Measurements from ENCODE around the gene MZT2B. TPM values are rescaled to one million over a fixed set of nuclear protein-coding genes. Genes with fewer than 3 reads are reported as not detected.

MZT2B gene
- total and polyA plus RNA-seq, 2 of the 13 experiments (the other 11 are each of a cell fraction or from before 2014, with no cell fraction given): 253 to 410 TPM

DNA sequence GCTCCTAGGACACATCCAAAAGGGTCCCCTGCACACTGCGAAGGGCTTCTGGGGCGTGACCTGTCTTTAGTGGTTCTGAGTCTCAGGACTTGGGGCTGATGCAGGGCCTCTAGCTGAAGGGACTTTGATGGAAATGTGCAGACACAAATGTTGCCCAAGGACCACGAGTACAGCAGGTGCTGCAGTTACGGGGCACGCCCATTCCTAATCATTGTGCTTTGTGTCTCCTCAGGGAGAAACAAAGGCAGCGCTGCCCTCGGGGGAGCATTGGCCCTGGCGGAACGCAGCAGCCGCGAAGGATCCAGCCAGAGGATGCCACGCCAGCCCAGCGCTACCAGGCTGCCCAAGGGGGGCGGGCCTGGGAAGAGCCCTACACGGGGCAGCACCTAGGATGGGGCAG is 8.2 kb downstream of the MZT2B start (continued):
- TF ChIP-seq, protein P1, sequence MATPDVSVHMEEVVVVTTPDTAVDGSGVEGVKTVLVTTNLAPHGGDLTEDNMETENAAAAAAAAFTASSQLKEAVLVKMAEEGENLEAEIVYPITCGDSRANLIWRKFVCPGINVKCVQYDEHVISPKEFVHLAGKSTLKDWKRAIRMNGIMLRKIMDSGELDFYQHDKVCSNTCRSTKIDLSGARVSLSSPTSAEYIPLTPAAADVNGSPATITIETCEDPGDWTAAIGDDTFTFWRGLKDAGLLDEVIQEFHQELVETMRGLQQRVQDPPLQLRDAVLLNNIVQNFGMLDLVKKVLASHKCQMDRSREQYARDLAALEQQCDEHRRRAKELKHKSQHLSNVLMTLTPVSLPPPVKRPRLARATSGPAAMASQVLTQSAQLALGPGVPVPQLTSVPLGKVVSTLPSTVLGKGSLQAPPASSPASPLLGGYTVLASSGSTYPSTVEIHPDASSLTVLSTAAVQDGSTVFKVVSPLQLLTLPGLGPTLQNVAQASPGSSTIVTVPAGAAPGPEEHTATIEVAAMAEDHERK (CRISPR knock-in tag; IDR thresholded peaks at IDR 0.05; ENCODE audit: low read depth): no peak
- TF ChIP-seq ZNF670 (CRISPR knock-in tag; IDR thresholded peaks at IDR 0.05; ENCODE audit: borderline replicate concordance) (no peak), ZNF75D (CRISPR knock-in tag; IDR thresholded peaks at IDR 0.05; ENCODE audit: borderline replicate concordance) (no peak), POLR2G (IDR thresholded peaks at IDR 0.05; ENCODE audit: low read depth, low read length) (peak; percentile 38; the same call in 1 of the 2 replicates), PHF20 (CRISPR knock-in tag; IDR thresholded peaks at IDR 0.05) (no peak), SUZ12 (IDR thresholded peaks at IDR 0.05; ENCODE audit: low read depth, low read length) (no peak), ZNF264 (CRISPR knock-in tag; IDR thresholded peaks at IDR 0.05) (no peak), MAFF (IDR thresholded peaks at IDR 0.05; ENCODE audit: low read depth, low read length) (no peak), MLLT10 (CRISPR knock-in tag; IDR thresholded peaks at IDR 0.05) (no peak), ZBTB33 (CRISPR knock-in tag; IDR thresholded peaks at IDR 0.05) (0 out of 2 replicates have a peak, but pooled peaks have one; percentile 15), ZNF276 (CRISPR knock-in tag; IDR thresholded peaks at IDR 0.05; ENCODE audit: low read depth) (no peak), AGO1 (IDR thresholded peaks at IDR 0.05; ENCODE audit: low read depth, low read length, poor library complexity, severe bottlenecking) (peak; percentile 38), ZNF879 (CRISPR knock-in tag; IDR thresholded peaks at IDR 0.05) (no peak), ZMYM2 (CRISPR knock-in tag; IDR thresholded peaks at IDR 0.05) (no peak), ZFP36L1 (CRISPR knock-in tag; IDR thresholded peaks at IDR 0.05) (no peak)
- TF ChIP-seq, protein P2, sequence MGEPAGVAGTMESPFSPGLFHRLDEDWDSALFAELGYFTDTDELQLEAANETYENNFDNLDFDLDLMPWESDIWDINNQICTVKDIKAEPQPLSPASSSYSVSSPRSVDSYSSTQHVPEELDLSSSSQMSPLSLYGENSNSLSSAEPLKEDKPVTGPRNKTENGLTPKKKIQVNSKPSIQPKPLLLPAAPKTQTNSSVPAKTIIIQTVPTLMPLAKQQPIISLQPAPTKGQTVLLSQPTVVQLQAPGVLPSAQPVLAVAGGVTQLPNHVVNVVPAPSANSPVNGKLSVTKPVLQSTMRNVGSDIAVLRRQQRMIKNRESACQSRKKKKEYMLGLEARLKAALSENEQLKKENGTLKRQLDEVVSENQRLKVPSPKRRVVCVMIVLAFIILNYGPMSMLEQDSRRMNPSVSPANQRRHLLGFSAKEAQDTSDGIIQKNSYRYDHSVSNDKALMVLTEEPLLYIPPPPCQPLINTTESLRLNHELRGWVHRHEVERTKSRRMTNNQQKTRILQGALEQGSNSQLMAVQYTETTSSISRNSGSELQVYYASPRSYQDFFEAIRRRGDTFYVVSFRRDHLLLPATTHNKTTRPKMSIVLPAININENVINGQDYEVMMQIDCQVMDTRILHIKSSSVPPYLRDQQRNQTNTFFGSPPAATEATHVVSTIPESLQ (CRISPR knock-in tag; conservative IDR thresholded peaks at IDR 0.05): no peak

All from HepG2 (cell line).